Upper lobe of left lung (tissue), 4 donors: ENCODE data around the gene AJAP1.

Experiments
- CTCF ChIP-seq, 6 experiments: fragments of 450-650 bp in 4 of 6; fragments of 200-600 bp in 2 of 6; sonication (generic) in 2 of 6; IDR thresholded peaks; one replicate each; pipeline ENCODE4 v1.5.1; 2016 to 2019; ENCODE audit warnings: antibody characterized with exemption in 6 of 6
- POLR2A ChIP-seq, 4 donors: fragments of 450-650 bp; IDR thresholded peaks; one replicate each; pipeline ENCODE4 v1.5.1; 2016 to 2017; ENCODE audit warnings: antibody characterized with exemption in 4 of 4, mild to moderate bottlenecking in 2 of 4
- POLR2AphosphoS5 ChIP-seq, 2 donors: sonication (generic); formaldehyde crosslinking; IDR thresholded peaks; one replicate each; pipeline ENCODE4 v1.5.1; 2017; ENCODE audit warnings: antibody characterized with exemption in 2 of 2

- TF ChIP-seq CTCF (IDR thresholded peaks at IDR 0.05), result no peak
- TF ChIP-seq POLR2AphosphoS5 (IDR thresholded peaks at IDR 0.05), result no peak
- no peak for TF ChIP-seq POLR2A (IDR thresholded peaks at IDR 0.05)
These were observed 8.3 kb downstream of the AJAP1 start for GRCh38 chr1:4662723-4663122.
